GM19023 (cell line): ENCODE data around the gene PMEPA1.

ENCODE experiments used
- ATAC-seq: cut with Tn5 transposase; IDR thresholded peaks from one replicate; pipeline ENCODE4 v1.9.1; 2021; ENCODE audit warnings: mild to moderate bottlenecking, moderate library complexity; ENCODE audit not compliant: unreplicated experiment

The PMEPA1 gene

DNA sequence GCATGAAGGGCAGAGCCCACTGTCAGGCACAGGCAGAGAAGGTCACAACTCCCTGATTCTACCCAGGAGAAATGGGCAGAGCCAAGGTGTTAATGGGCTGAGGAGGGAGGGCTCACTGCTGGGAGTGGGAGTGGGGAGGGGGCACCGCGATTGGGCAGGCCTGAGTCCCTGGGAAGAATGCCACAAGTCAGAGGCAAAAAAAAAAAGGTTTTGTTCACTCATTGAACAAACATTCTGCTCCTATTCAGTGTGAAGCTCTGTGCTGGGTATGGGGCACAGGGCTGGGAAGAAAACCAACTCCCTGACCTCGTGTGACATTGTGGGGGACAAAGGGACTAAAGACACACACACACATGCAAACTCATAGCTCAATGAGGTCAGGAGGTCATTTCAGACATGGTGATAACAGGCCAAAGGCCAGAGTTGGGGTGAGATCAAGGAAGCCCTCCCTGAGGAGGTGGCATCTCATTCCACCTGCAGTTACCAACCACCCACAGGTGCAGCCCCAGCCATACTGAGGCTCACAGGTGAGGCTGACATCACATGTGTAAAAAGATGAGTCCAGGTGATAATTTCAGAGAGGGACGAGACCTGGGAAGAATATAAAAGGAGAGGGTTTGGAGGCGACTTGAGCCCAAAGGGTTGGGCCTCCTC is 3.2 kb upstream of the PMEPA1 start:
- ATAC-seq, result no peak

DNA sequence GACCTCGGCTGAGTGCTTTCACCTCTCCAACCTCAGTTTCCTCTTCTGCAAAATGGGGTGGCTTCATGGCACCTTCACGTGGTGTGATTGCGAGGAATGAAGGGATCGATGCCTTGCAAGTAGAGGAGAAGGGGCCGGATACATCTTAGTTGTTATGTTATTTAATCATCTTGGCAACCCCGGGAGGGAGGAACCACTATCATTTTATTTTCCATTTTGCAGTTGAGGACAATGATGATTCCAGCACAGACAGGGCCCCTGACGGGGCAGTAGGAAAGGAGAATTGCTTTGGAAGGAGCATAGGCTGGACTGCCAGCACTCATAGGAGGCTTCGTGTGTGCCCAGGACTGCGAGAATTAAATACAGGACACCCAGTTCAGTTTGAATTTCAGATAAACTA is 2.5 kb upstream of the PMEPA1 start:
- ATAC-seq, result no peak

DNA sequence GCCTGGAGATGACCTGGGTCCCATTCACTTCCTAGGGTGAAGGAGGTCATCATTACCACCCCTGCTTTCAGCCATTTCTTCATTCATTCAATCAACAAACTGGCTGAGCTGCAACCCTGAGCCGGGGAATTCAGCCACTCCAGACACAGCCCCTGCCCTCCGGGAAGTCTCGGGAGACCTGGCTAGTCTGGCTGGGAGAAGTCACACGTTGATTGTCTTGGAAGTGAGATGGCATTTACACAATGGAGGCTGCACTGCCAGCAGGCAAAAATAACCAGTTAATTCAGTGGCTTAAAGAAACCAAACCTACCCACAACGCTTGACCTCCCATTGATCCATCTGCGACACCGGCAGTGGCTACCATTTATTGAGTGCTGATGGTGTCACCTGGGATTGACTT is 2.0 kb upstream of the PMEPA1 start:
- no peak for ATAC-seq

DNA sequence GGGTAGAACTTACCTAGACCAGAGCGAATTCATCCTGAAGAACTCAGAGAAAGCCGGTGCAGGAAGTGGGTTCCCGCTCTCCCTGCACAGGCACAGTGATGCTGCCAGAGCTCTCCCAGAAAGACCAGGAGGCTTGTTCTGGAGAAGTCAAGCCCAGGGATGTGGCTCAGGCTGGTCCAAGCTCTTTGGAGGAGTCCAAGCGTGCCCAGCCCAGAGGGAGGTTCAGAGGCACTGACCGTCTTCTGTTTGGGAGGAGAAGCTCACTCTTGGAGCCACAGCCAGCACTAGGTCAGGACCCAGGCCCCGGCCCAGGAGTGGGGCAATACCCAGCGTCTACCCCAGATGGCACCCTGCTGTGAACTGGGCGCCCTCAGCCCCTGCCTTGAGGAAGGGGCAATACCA is 1.5 kb upstream of the PMEPA1 start:
- ATAC-seq, result no peak

DNA sequence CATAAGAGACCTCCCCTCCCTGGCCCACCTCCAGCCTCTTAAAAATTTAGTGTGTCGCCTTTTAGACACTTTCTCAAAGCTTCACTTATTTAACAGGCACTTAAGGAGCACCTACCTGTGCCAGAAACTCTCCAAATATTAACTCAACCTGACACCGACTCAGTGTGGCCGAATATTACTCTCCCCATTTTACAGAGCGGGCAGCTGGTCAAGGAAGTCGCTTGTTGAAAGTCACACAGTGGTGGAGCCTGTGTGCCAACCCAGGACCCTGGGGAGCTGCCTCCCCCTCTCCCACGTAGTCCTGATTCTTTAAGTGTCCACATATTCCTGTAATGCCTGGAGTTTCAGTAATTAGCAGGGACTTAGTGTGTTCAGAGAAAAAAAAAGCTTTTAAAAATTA is 1.0 kb upstream of the PMEPA1 start:
- ATAC-seq, result no peak

DNA sequence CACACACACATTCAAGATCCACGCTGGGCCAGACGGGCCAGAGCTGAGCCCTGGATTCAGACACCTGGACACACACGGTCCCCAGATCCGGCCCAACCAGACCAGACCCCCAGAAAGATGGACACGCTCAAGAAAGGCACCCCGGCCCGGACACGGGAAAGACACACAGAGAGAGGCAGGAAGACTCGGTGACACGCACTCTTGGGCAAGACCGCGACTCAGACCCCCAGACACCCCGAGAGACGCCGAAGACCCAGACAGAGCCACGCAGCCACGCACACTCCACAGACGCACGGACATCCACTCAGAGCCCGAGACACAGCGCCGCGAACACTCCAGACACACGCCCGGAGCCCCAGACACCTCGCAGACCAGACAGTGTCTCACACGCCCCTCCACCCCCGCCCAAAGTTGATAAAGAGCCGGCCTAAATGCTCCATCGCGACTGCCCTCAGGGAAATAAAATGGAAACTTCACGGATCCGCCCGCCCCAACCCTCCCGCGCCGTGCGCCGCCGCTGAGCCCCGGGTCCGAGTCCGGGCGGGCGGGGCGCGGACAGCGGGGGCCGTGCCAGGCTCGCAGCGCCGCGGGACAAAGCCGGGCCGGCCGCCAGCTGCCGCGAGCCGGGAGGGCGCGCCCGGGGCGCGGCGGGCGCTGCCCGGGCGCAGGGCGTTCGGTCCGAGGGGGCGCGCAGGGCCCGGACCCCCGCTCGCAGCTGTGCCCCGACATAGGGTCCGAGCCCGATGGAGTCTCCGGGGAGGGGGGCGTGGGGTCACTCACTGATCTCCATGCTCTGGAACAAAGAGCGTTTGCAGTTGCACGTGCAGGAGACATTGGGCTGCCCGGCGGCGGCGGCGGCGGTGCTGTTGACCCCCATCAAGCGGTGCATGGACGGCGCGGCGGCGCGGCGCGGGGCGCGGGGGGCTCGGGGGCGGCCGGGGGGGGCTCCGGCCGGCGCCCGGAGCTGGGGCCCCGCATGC is 831 bp downstream of the PMEPA1 start:
- ATAC-seq, result peak; percentile 7

DNA sequence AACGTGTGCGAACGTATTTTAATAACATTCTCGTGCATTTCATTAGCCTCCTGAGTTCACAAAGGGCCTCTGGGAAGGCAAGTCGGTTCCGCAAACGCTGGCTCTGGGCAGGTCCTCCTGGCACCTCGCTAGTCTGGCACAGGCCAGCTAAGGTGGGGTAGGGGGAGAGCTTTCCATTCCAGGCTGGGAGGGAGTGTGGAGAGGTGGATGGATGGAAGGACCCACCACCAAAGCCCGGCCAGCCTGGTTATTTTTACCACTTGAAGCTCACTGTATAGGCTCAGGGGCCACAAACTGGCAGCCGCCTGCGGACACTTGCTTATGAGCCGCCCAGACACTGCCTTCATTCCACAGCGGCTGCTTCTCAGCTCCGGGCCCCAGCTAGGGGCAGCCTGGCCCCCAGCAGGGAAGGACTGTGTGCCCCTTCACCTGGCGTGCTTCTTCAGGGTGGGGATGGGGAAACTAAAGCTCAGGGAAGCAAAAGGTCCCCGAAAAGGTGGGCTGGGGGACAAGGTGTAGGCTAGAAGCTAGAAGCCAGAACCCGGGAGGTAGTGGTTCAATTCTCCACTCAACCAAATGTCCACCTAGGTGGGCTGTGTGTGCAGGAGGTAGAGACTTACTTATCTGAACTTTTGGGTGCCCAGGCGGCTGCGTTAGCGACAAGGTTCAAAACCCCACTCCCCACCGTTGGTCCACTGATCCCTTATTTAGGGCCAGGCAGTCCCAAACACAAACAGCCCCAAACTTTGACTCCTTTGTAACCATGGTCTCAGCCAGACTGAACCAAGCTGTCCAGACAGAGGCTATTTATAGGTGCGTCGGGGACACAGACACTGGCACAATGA is 1.7 kb downstream of the PMEPA1 start:
- no peak for ATAC-seq

DNA sequence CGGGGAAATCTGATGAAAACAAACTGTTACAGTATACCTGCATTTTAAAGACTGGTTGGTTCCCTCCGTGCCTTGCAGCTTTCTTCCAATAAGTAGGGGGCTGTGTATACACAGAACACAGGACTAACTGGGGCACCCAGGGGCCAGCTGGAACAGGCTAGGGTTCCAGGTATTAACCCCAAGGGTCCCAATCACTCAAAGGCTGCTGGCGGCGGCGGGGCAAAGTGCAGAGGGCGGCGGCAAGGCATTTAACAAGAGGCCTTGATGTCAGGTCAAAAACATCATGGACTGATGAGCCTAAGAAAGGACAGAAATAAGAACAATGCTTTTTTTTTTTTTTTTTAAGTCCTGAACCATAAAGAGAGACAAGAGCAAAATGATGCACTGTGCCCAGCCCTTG is 2.5 kb downstream of the PMEPA1 start:
- no peak for ATAC-seq

DNA sequence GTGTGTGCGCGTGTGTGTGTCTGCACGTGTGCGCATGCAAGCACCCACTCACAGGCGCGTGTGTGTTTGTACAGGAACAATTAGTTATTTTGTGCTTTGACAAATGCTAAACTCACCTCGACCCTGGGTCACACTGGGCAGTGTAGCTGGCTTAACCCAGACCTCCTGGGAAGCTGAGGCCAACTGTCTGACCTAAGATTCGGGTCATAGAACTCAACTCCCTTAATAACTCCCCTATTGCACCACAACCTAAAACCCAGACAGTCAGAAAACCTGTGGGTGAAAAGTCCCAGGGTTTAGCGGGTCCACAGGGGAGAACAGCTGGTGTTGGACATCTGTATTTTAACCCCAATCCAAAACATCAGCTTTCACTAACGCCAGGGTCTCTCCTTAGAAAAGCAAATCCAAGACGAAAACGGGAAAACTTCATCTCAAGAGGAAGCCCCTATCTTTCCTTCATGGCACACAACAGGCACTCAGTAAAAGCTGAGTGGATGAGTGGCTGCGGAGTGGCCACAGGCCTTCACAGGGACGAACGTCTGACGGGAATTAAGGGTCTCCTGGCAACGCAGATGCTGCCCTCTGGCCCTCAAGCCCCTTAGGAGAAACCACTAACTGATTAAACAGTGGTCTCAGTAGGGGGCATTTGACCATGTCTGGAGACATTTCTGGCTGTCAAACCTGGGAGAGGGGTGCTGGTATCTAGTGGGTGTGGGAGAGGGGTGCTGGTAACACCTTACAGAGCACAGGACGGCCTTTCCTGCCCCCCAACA is 4.5 kb downstream of the PMEPA1 start:
- no peak for ATAC-seq

DNA sequence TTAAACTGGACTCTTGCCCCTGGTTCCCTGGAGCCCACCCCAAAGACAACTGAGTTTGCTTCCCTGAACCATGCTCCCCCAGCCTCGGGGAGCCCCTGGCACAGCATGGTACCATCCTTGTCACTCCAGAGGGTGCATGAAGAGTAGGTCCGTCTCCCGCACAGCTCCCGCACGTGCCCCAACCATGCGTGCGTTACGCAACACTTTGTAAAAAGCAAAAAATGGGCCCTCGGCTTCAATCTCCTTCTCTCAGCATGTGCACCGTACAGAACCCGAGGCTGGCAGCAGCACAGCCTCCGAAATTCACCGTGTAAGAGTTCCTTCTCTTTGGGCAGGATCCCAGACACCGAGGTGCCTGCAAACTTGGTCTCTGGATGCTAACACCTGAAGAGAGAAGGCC is 5.6 kb downstream of the PMEPA1 start:
- ATAC-seq, result no peak

DNA sequence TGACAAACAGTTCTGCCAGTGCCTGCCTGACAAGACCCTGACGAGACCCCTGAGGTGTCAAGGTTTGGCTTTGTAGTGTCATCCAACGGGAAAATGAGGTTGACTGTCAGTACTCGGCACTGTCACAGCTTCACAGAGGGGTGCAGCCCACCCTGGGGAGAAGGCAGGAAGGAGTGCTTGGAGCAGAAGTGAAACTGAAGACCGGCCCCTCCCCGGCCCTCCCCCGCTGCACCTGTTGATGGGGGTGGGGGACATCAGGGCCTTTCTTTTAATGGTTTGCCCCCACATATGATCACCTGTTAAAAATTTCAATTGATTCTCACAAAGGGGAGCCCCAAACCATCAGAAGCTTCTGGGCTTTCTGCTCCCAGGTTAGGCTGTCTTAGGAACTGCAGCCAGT is 6.8 kb downstream of the PMEPA1 start:
- no peak for ATAC-seq

DNA sequence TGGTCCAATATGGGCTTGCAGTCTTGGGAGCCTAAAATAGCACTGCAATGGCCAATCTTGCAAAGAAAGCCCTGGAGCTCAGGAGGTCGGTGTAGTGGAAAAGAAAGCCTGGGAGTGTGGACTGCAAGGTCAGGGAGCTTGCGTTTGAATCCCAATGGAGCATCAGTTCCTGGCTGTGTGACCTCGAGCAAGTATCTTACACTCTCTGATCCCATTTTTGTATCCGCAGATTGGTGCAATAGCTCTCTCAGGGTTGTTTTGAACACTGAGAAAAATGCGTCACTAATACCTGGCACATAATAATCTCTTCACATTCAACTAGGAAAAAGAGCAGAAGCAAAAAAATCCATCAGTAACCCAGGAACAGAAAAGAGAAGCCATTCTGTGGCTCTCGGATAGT is 7.3 kb downstream of the PMEPA1 start:
- no peak for ATAC-seq

DNA sequence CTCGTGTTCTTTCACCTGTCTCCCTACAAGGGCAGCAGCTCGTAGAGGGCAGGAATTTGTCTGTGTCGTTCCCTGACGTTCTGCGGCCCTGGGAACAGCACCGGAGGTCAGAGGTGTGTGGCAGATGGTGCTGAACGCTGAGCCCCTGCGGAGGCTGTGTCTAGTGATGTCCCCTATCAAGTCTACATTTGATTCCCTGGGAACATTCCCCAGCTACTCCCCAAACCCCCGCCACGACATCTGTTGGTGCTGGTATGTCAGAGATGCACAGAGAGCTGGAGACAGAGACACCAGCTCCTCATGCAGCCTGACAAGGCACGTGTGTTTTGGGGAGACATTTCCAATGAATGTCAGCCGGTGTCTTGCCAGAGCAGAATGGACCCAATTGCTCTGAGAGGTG is 7.7 kb downstream of the PMEPA1 start:
- no peak for ATAC-seq

DNA sequence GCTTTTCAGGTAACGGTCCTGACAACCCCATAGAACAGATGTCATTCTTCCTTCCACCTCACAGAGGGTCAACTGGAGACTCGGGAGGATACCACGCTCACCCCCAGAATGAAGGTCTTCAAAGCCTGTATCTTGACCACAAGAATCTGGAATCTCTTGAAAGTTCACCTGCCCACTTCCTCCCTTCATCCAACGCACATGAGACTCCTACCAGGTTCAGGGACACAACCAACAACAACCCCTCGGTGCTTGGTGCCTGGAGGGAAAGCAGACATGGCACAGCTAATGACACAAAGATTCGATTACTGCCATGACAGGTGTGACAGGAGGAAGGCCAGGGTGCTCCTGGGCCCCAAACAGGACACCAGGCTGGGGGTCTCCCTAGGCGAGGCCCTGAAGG is 8.2 kb downstream of the PMEPA1 start:
- no peak for ATAC-seq

DNA sequence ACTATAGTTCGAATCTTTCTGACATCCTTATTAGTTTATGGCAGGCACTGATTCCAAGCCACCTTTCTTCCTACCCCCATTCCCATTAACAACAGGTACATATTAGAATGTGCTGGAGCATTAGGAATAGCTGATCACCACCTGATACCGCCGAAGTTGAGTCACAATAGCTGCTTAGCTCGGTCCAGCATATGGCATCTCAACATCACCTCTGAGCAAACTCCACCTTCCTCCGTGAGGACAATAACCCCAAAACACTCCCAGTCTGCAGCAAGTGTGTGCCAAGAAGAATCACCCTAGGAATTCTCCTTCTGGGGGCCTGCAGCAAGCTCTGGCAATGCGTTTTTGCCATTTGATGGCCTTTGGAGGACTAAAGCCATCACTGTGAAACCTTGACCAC is 8.7 kb downstream of the PMEPA1 start:
- no peak for ATAC-seq

DNA sequence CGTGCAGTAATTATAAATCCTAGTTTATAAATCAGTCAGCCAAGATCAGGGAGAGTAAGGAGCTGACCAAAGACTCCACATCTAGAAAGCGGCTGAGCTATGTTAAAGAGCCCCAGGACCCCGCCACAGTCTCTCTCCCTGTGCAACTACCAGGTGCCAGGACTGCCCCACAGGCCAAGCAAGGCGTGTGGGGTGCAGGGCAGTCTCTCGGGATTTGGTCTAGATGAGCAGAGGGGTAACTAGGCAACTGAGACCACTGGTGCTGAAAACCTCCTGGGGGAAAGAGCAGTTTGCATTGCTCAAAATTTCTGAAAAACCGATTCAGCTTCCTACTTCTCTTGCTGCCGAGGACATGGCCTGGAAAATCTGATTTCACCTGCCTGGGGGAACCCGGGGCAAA is 10.4 kb downstream of the PMEPA1 start:
- ATAC-seq, result no peak

DNA sequence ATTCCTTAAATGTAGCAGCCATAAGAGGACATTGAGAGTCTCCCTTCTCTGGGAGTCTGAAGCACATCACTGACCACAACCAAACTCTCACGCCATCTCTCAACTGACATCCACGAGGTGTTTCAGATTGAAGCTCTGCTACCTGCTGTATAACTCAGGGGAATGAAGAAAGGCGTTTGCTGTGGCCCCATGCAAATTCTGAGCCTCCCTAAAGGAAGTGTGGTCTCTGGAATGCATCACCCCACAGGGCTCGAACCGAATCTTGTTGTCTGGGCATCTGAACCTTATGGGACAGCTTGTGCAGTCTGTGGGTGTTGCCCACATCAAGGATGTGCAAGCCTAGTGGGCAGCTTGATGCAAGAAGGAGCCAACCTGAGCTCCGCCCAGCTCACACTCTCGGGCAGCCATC is 10.9 kb downstream of the PMEPA1 start:
- ATAC-seq, result no peak

DNA sequence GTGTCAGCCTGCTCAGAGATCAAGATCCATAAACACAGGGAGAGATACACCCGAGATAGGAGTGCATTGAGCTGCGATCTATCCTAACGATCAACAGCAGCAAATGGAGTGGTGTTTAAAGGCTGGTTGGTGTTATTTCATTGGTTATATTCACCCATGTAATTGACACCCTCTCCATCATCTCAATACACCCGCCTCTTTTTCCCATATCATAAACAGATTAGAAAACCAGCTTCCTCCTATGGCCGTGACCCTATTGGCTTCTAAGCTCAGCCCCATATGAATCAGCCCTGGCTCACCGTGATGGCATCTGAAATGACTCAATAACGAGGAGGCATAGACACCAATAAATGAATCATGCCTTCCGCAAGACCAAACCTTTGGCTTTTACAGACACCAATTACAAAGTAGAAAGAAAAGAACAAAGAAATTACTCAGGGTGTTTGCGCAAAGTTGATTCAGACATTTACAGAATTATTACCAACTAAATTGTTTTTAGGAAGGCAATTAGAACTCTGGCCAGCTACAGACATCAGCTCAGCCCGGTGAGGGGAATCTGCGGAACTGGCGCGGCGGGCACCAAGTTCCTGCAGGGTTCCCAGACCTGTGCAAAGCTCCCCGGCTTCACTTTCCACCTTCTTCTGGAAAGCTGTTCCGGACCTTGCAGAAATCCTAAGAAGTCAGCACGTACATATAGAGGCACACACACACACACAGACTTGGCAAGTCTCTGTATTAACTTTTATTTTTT is 11.5 kb downstream of the PMEPA1 start:
- ATAC-seq, result no peak

DNA sequence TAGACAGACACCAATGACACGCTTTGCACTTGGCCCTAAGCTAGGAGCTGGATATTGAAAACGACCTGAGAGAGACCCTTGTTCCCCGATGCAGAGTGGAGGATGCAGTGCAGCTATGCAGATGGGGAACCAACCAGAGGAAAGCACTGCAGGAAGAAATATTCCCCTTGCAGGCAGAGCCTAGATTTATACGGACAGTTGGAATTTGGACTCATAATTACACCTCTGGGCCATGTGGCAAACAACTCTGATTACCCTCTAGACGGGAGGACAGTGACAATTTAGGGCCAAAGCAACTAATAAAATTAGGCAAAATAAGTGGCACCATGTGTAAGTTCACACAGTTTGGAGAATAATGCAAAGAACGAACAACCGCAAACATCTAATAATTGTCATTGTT is 12.3 kb downstream of the PMEPA1 start:
- no peak for ATAC-seq

DNA sequence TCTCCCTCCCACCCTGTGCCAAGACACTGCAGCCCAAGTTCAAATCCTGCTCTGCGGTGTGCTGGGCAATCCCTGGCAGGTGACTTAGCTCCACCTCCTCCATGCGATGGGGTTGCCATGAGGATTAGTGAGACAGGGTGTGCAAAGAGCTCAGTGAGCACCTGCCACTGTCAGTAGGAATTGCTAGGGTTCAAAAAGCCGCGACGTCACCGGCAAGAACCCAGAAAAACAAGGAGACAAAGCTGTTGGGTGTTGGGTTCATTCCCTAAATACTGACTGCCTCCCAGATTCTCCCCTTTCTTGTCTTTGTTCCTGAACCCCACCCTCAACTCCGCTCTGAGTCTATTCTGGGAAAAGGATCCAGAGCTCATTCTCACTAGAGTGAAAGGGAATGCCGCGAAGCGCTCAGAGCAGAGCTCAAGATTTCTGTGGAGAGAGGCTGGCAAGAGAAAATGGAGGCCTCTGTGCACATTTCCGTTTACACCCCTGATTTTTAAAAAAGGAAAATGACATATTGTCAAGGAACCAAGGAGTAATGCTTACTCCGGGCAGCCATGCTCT is 13.3 kb downstream of the PMEPA1 start:
- ATAC-seq, result no peak
